Activated CD8-positive, alpha-beta memory T cell treated with anti-CD3 and anti-CD28 coated beads for 48 hours (primary cell): ENCODE results near the gene RABGAP1.
A peak's percentile ranks its signal among the peaks of the same experiment; 100 is the strongest.
"Not testable (repeated sequence)": the region's sequence is repeated elsewhere in the genome, so short reads cannot be mapped to it uniquely, and the experiment has no call there.

Experiments
- DNase-seq, 3 experiments: peaks; one replicate each; pipeline ENCODE4 v3.0.0-alpha.2; 2020; ENCODE audit warnings: low read depth in 2 of 3, low spot score in 2 of 3

RABGAP1 gene

DNA sequence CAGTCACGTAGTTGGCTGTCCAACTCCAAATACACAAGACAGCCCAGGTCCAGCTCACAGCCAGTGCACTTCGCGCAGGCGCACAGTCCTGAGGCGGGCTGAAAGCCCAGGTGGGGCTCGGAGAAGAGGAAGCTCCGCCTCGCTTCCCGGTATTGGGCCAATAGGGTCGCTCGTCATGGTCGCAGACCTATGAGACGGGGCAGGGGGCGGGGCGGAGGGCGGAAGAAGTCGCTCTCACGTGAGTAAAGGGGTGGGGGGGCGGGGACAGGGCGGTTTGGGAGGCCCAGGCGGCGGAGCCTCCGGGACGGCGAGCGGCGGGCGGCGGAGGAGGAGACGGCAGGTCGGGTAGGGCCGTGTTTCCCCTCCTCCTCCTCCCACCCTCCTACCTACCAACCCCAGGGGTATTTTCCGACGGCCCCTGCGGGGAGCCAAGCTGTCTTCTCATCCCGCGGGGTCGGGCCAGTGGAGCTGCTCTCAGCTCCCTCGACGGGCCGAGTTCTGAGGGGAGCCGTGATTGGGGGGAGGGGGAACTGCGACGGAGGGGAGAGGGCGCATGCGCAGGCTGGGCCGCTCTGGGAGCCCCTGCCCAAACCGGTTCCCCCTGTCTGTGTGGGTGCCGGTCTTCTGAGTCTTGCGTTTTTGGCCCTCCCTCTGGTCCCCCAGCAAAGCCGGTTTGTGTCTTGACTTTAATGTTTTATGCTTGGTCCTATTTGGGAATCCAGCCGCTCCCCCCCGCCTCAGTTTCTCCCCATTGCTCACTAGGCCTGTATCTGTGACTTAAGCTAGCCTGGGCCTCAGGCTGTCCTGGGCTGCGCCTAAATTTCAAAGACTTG, at the start of gene RABGAP1:
Gene RABGAP1 (plus strand): TSS at position 272 of the 833 bp plus-strand sequence. CDS start 16,040 bp downstream, outside the sequence.
- DNase-seq, result peak; percentile 91 to 95 (median 95)

DNA sequence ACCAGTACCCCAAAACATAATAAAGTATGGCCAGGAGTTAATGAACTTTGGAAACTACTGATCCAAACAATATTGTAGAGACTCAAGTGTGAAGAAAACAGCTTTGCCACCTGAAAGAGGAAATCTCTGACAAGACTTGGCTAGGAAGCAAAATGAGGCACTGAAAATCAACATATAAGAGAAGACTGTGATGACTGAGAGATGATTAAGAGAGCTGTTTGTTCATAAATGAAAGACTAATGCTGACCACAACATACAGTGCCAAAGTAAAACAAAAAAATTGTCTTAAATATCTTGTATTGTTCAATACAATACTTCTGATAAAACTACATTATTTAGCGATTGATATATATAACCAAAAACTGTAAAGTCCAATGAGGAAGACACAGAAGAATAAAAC, 42.9 kb upstream of the RABGAP1 start:
- DNase-seq, result no peak

DNA sequence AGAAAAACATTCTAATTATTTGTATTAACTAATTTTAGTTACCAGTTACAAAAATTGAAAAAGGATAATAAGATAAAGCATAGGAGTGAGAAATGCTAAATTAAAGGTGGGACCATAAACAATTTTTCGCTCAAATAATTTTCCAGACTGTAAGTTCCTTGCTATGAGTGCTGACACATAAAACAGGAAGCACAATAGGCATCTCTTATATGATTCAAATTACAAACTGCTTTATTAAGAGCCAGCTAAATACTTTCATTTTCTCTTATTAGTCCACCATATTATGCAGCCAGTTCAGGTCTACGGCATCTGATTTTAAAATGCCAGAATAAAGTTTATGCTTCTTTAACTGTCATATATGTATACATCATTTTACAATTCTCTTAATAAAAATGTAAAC, 40.0 kb upstream of the RABGAP1 start:
- DNase-seq, result no peak

DNA sequence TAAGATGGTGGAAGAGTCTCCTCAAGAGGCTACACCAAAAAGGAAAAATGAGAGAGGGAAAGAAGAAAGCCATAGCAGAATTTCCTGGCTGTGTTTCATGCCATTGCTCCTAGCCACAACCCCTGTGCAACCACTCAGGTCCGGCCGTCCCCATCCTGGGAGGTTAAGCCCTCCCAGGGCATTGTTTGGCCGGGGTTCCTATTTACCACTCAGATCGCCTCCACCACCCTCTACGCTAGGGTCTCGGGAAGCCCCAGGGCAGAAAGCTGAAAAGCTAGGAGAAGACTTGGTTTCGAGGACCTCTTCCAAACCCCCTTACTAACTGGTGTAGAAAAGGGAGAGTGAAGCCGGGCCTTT, 36.4 kb upstream of the RABGAP1 start:
- DNase-seq, result peak in 1 of 3 experiments; percentile 17

DNA sequence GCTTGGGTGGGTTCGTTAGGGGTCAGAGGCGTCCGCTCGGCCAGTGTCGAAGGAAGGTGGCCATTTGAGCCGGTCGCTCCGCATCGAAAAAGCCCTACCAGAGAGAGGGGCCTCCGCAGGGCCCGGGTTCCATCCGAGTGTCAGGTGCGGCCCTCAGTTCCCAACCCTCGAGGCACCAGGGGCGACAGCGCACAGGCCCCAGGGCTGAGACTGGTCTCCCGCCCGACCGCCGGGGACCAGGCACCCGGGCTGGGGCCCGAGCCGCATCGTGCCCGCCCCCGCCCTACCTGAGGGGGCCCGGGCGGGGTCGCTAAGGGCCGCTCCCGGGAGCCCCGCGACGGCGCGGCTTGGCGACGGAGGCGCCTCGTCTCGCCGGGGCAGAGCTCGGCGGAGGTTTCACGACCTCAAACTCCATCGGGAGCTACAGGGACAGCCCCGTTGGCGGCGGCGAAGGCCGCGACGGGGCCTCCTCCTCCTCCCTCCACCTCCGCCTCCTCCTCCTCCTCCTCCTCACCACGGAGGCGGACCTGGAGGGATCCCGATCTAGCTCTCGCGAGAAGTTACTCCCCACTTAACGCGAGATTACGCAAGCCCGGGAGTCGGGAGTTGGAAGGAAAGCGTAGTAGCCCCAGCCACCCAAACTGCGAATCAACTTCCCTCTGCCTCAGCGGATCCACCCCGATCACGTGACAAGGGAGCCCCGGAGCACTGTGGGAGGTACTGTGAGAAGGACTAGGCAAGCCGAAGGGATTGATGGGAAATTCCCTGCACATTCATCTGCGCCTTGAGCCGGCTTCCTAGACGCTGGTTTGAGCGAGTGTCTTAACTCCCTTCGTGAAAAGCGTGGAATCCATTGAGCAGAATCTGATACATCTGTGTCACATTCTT, 35.8 kb upstream of the RABGAP1 start, which contains the start of gene RC3H2:
Gene RC3H2 (minus strand): TSS at position 537 of the 888 bp plus-strand sequence. CDS start 7,850 bp downstream, outside the sequence.
- peak; percentile 69 to 91 (median 89) for DNase-seq

DNA sequence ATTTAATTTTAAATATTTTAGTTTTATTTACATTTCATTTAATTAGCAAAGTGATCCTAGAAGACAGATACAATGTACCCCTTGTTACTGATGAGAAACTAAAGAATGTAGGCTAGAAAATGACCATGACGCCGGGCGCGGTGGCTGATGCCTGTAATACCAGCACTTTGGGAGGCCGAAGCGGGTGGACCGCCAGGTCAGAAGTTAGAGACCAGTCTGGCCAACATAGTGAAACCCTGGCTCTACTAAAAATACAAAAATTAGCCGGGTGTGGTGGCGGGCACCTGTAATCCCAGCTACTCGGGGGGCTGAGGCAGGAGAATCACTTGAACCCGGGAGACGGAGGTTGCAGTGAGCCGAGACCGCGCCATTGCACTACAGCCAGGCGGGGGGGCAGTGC, 34.7 kb upstream of the RABGAP1 start:
- DNase-seq, result not testable (repeated sequence)

DNA sequence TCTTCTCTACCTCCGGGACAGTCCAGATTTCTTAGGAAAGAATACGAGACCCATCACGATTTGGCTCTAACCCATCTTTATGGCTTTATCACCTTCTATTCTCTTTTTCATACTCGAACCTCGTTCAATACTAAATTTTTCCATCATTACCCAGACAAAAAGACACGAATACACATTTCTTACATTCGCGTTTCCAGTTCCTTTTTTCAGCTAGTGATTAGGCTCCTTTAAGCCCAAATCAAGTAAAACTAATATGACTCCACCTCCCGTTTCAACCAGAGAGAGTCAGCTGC, 28.2 kb upstream of the RABGAP1 start:
- no peak for DNase-seq

DNA sequence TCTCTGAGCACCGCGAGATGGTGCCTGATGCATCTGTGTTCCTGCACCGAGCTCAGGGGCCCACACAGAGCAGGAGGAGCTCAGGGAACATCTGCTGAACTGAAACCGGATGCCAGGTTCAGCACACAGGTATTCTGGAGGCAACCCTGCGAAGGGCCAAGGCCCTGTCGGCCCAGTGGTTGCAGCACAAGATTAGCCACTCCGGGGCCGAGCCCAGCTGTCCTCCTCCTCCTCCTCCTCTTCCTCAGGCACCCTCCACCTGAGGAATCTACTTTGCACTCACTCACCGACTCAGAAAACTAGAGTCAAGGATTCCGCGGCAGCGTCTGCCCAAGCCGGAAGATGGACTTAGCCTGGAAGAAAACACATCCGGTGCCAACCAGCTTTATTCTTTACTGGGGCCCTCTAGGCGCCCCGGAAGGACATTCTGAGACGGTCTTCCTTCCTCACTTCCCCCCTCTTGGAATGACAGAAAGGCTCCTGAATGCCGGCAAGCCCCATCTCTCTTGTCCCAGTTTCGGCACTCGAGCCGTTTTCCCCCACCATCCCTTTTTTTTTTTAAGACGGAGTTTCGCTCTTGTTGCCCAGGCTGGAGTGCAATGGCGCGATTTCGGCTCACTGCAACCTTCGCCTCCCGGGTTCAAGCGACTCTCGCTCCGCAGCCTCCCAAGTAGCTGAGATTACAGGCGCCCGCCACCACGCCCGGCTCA, 27.7 kb upstream of the RABGAP1 start, which contains the start of gene ZBTB6:
Gene ZBTB6 (minus strand): TSS at position 360 of the 710 bp plus-strand sequence. CDS start 1,251 bp downstream, outside the sequence.
- DNase-seq, result peak; percentile 35 to 45 (median 37)

DNA sequence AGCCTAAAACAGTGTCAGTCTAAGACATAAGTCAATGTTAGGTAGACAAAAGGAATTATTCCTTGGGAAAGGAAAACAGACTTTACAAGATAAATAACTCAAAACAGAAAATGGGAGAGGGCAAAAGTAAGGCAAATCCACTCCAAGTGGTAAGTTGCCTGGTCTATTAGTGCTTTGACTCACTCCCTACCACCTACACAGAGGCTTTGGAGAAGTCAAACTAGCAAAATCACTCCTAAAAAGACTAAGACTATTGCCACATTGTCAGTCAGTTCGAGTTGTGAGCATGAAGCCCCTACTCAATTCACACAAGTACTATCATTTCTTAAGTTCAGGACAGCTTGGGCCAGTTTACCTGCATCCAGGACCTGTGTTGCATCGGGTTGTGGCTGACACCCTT, 22.5 kb upstream of the RABGAP1 start:
- no peak for DNase-seq

DNA sequence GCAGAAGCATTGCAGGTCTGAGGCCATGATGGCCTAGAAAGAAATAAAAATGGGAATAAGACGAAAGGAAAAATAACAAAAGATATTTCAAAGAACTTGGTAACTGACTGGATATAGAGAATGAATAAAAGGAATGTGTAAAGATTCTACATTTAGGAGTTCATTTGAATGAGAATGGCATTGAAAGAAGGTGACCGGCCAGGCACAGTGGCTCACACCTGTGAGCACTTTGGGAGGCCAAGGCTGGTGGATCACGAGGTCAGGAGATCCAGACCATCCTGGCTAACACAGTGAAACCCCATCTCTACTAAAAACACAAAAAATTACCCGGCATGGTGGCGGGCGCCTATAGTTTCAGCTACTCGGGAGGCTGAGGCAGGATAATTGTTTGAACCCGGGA, 18.1 kb upstream of the RABGAP1 start:
- DNase-seq, result no peak

DNA sequence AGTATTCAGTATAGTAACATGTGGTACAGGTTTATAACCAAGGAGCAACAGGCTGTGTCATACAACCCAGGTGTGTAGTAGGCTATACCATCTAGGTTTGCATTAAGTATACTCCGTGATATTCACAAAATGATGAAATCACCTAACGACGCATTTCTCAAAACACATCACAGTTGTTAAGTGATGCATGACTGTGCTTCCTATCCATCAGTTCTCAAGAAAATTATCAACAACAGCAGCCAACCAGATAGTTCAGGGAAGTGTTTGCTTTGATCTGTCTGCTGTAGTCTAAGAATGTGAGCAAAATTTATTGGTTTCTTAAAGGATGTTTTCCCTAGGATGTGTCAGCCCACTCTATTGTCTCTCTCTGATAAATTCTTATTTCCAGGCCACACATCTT, 16.9 kb upstream of the RABGAP1 start:
- no peak for DNase-seq

DNA sequence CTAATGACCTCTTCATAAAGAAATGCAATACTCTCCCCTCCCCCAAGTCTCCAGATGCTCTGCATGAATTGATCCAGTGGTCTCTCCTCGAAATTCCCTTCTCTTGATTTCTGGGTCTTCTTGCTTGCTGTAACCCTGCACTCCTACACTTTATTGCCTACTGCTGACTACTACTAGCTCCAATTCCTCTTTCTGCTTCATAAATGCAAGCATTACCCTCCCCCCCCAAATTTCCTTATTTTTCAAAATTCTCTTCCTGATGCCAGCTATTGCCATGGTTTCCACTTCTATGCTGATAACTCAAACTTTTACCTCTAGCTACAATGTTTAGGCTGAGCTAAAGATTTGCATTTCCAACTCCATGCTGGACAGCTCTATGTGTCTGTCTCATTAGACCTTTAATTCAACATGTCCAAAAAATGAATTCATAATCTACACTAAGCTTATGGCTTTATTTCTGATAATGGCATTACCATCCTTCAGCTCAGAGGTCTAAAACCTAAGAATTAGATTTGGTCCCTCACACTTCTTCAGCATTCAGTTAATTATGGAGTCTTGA, 10.9 kb upstream of the RABGAP1 start:
- DNase-seq, result no peak

DNA sequence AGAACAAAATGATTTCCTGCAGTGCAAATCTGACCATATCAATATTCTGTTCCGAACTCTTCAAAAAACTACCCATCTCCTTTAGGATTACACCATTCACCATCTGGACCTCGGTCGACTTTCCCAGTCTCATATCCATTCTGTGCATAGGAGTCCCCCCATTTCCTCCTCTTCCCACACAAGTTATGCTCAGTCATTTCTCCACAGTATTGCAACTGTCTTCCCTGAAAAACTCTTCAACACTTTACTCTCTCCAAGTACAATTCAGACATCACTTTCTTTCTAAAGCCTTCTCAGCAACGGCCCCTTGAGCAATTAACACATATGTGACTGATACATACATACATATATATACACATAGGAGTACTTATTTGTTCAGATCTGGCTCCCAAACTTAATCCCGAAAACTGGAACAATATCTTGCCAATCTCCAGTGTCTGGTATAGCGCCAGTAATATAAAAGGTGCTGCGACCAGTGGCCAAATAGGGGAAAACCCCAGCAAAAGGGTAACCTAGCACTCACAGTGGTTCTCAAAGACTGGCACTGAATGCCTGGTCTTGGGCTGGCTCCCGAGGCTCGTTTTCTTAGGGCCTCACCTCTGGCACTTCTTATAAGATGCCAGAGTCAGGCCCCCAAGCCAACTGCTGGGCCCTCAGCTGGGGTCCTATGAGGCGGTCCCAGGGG, 10.1 kb upstream of the RABGAP1 start:
- DNase-seq, result no peak

DNA sequence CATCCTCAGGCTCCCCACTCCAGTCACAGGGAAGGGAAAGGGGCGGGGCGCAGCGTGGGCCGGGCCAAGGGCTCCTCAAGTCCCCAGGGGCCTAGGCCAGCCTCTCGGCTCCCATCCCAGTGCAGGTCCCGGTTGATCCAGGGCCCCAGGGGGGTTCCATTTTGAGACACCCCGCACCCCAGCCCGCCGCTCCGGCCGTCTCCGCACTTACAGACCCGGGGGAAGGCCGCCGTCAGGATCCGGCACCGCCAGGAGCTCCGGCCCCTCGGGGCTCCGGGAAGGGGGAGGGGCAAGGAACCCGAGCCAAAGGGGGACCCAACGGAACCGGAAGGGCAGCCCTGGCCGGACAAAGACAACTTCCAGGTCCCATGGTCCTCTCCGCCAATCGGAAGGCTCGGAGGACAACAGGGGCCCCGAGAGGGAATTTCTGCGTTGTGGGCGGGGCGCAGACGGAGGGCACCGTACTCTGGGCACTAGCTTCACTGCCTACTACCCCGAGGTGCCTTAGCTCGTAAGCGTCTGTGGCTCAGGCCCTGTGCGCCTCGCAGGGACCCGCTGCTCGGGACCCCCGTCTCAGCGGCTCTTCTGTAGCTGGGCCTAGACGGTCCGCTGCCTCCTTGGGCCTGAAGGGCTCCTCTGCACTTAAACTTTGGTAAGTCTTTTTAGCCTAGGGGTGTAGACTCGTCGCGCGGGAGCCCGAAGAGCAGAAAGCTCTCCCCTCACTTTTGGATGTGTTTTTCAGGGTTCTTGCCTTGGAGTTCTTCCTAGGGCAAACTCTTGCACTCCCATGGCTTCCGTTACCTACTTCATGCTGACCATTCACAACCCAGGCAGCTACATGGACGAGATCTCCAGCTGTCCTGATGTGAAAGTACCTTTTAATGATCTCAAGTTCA, 9.3 kb upstream of the RABGAP1 start, which contains the start of gene ZBTB26:
Gene ZBTB26 (minus strand): TSS at position 287 of the 896 bp plus-strand sequence. CDS start 11,578 bp downstream, outside the sequence.
- peak; percentile 66 to 81 (median 78) for DNase-seq

DNA sequence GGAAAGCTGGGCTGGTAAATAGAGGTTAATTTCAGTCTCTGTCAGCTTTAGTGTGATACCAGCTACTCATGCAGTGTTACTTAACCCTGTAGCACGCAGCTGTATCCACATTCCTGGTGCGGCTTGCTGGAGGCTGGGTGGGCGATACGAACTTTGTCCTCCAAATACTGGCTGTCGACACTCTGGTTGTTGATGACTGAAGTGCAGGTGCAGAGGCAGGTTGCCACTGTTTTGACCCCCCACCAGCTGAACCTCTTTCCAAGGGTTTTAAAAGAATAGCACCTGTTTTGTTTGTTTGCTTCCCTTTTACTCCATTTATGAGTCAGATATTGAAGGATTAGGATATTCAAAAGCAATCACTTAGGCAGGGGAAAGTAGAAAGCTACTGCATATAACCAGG, 4.4 kb upstream of the RABGAP1 start:
- DNase-seq, result no peak

DNA sequence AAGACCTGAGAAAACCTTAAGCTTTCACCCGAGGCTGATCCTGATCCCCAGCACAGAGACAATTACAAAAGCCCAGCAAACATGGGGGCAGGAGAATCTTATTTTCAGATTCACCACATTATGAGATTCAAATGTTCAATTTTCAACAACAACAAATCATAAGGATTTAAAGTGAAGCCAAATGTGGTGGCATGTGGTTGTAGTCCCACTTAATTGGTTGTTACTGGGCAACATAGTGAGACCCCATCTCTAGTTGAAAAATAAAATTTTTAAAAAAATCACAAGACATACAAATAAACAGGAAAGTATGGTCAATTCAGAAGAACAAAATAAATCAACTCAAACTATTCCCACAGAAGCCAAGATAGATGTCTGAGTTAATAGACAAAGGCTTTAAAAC, 3.9 kb upstream of the RABGAP1 start:
- DNase-seq, result no peak

DNA sequence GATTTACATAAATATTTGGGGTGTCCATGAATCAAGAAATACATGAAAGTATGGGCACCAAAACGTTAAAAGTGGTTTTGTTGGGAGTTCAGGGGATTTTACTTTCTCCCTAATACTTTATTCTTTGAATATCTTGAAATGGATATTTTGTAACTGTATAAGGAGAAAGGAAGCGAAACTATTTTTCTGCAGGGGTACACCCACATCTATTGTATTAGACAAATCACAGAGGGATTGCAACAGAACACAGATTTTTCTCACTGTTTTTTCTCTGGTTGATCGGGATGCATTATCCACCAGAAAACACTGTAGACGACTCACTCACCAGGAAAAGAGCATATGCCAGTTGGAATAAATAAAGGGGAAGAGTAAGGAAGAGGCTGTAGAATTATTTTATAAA, 1.2 kb upstream of the RABGAP1 start:
- no peak for DNase-seq

DNA sequence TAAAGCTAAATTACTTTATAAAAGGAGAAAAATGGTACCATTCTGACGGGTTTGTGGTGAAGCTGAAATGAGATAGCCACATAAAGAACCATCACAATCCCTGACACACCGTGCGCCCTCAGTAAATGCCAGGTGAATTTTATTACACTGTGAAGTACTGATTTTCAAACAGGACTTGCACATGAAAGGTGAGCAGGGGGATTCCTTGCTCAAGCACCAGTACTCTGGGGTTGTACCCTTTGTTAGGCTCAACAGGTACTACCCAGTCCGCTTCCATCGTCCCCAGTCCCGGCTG, 419 bp upstream of the RABGAP1 start:
- DNase-seq, result no peak

DNA sequence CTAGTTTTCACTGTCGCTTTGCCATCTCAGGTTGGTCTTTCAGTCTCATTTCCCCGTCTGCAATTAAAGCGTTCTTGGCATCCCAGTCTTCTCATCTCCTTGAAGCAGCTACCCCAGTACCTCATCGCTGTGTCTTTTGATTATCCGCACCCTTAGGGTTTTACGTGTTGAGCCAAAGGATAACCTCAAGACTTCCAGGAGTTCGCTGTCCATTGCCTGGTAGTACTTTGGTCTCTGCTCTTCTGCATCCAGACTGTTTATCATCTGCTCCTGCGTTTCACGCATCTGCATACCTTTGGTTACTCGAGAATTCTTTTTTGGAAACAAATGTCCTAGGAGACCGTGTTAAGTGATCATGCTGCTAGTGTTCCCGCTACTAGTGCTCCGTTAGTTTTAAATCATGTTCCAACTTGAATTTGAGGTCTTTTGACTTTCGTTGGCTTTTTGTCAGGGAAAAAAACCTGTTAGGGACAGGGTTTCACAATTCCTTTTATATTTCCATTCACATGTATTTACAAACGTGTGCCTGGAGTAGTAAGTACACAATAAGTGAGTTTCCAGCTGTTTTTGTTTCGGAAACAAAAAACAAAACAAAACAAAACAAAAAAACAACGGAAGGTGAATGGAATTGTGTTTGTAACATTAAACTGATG, 888 bp downstream of the RABGAP1 start:
- no peak for DNase-seq
